ENCODE data around the gene FBXO11.
"Not testable (repeated sequence)": the region's sequence is repeated elsewhere in the genome, so short reads cannot be mapped to it uniquely, and the experiment has no call there.

The FBXO11 gene

DNA sequence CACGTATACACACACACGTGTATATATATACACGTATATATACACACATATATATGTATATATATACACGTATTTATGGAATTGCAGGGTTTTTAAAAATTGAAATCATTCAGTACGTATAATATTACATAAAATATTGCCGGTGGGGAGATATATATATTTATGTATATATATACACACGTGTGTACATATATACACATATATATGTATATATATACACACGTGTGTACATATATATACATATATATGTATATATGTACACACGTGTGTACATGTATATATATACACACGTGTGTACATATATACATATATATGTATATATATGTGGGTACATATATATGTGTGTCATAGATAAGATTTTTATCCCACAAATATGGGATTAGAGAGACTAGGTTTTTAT lies 5.4 kb downstream of the FBXO11 start:
- no peak overlapping the region for H3K27ac ChIP-seq
- H3K4me1 ChIP-seq (ENCODE audit: control insufficient read depth in 1 of 2, insufficient read depth in 1 of 2, low read depth in 1 of 2, low read length in 1 of 2): peaks cover 22 to 29% of the 10 kb centered on the region in 2 experiments
- no peak overlapping the region for H3K4me3 ChIP-seq (ENCODE audit: low read depth in 1 of 2, low read length in 1 of 2)
- no peaks in the 10 kb centered on the region for H3K27me3 ChIP-seq
- TF ChIP-seq, protein P1, sequence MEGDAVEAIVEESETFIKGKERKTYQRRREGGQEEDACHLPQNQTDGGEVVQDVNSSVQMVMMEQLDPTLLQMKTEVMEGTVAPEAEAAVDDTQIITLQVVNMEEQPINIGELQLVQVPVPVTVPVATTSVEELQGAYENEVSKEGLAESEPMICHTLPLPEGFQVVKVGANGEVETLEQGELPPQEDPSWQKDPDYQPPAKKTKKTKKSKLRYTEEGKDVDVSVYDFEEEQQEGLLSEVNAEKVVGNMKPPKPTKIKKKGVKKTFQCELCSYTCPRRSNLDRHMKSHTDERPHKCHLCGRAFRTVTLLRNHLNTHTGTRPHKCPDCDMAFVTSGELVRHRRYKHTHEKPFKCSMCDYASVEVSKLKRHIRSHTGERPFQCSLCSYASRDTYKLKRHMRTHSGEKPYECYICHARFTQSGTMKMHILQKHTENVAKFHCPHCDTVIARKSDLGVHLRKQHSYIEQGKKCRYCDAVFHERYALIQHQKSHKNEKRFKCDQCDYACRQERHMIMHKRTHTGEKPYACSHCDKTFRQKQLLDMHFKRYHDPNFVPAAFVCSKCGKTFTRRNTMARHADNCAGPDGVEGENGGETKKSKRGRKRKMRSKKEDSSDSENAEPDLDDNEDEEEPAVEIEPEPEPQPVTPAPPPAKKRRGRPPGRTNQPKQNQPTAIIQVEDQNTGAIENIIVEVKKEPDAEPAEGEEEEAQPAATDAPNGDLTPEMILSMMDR (IDR thresholded peaks at IDR 0.05): no peak
- H3K36me3 ChIP-seq: peaks cover 4% of the 10 kb centered on the region
- H3K9me3 ChIP-seq: no peaks in the 10 kb centered on the region

DNA sequence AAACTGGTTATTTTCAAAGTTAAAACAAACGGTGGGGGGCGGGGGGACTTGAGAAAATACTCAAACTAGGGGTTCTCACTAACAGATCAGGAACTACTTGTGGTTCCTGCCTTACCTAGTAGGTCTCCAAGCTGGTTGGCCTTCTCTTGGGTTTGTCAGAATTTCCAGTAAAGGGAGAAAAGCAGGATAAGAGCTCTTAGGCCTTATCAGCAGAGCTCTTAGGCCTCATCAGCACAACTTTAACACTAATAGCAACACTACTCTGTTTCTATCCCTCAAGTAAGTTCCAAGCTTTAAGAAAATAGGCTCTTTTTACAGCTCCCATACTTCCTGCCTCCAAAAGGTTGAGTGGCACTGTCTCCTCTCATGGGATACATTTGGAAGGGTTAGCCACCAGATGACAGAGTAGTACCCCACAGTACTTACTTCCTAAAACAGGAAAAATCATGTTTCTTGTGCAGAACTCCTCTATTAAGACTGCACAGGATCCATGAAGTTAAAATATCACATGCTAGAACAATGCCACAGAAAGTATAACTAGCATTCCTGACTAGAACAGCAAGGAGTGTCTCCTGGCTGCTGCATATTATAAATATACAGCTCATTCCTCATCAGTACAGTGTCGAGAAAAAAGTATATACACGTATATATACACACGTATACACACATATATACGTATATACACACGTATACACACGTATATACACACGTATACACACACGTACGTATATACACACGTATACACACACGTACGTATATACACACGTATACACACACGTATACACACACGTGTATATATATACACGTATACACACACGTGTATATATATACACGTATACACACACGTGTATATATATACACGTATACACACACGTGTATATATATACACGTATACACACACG lies 6.1 kb downstream of the FBXO11 start:
- Histone ChIP-seq H3K27ac (peak overlapping the region; percentile 57), H3K4me1 (ENCODE audit: control insufficient read depth in 1 of 2, insufficient read depth in 1 of 2, low read depth in 1 of 2, low read length in 1 of 2) (peaks cover 22 to 33% of the 10 kb centered on the region in 2 experiments), H3K27me3 (no peaks in the 10 kb centered on the region), H3K9me3 (no peaks in the 10 kb centered on the region), H3K4me3 (ENCODE audit: low read depth in 1 of 2, low read length in 1 of 2) (no peak overlapping the region), H3K36me3 (peaks cover 4% of the 10 kb centered on the region)
- TF ChIP-seq, protein P1 (IDR thresholded peaks at IDR 0.05): no peak

DNA sequence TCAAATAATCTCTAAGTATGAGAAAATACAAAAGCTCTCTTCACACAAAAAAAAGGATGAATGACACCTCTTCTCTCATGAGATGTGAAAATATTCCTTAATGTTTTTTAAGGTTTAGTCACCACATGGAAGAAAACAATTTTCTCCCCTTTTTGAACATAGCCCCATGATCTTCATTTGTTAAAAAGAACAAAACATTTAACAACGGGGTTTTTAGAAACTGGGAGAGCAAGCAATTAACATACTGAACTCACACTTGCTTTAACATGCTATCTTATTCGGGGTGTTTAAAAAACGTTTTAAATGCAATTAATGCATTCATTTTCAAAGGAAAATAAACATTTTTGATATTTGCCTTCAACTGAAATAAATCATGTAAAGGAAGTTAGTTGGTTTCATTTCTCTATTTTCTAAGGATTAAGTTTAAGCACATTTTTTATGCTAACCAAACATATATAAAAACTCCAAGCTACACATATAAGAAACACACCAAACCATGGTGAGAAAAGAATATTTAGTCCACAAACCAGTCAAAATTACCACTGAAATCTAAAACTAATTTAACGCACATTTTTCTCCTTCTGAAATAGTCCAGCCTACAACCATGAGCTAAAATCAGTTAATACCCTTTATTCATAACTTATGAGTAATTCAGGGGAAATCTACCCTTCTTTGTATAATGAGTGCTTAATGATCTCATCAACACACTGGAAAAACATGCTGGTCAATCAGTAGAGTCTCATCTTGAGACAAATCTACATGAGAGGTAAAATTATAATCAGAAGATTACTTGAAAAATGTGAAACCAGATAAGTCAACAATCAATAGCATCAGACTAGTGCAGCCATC lies 8.2 kb downstream of the FBXO11 start:
- peaks cover 7 to 17% of the 10 kb centered on the region in 2 experiments for H3K4me1 ChIP-seq (ENCODE audit: control insufficient read depth in 1 of 2, insufficient read depth in 1 of 2, low read depth in 1 of 2, low read length in 1 of 2)
- no peak overlapping the region for H3K4me3 ChIP-seq (ENCODE audit: low read depth in 1 of 2, low read length in 1 of 2)
- no peak overlapping the region for H3K27ac ChIP-seq
- peaks cover 4% of the 10 kb centered on the region for H3K36me3 ChIP-seq
- TF ChIP-seq, protein P1 (IDR thresholded peaks at IDR 0.05): no peak
- H3K9me3 ChIP-seq: no peaks in the 10 kb centered on the region
- H3K27me3 ChIP-seq: no peaks in the 10 kb centered on the region

DNA sequence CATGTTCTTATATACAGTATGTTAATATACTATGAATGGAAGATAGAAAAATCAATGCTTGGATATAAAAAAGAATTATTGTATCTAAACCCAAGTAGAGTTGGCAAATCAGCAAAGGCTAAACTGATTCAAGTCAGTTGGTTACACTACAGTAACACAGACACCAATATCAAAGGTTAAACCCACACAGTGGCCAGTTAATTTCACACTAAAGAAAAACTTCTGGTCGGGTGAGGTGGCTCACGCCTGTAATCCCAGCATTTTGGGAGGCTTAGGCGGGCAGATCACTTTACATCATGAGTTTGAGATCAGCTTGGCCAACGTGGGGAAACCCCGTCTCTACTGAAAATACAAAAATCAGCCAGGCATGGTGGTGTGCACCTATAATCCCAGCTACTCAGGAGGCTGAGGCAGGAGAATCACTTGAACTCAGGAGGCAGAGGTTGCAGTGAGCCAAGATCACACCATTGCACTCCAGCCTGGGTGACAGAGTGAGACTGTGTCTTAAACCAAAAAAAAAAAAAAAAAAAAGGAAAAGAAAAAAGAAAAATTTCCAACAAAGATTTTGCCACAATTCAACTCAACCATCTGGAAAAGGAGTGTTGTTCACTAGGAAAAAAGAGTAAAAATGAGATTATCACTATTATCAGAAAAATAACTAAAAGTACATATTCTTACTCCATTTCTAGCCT lies 9.0 kb downstream of the FBXO11 start:
- H3K4me3 ChIP-seq (ENCODE audit: low read depth in 1 of 2, low read length in 1 of 2); H3K36me3 ChIP-seq; H3K27me3 ChIP-seq; H3K9me3 ChIP-seq; H3K27ac ChIP-seq: not testable (repeated sequence)
- H3K4me1 ChIP-seq (ENCODE audit: control insufficient read depth in 1 of 2, insufficient read depth in 1 of 2, low read depth in 1 of 2, low read length in 1 of 2): peaks cover 0 to 11% of the 10 kb centered on the region in 2 experiments

DNA sequence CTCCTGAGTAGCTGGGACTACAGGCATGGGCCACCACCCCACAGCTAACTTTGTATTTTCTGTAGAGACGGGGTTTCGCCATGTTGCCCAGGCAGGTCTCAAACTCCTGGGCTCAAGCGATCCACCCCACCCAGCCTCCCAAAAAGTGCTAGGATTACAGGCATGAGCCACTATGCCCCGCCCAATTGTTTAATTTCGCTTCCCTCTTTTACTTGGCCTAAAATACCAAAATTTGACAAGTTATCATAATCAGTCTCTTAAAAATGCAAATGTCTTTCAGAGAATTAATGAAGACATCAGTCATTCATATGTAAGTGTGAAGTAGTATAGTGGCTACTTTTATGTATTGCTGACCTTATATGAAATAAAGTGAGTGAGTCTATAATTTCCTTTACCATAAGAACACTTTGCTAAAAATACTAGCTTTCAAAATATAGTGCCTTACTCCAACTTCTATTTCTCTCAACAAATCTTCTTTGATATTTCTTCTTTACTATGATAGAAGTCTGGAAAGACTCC lies 9.8 kb downstream of the FBXO11 start:
- Histone ChIP-seq H3K27me3 (no peaks in the 10 kb centered on the region), H3K36me3 (peaks cover 4% of the 10 kb centered on the region), H3K9me3 (no peaks in the 10 kb centered on the region), H3K27ac (no peak overlapping the region), H3K4me1 (ENCODE audit: control insufficient read depth in 1 of 2, insufficient read depth in 1 of 2, low read depth in 1 of 2, low read length in 1 of 2) (peaks cover 0 to 3% of the 10 kb centered on the region in 2 experiments), H3K4me3 (ENCODE audit: low read depth in 1 of 2, low read length in 1 of 2) (no peak overlapping the region)
- TF ChIP-seq, protein P1 (IDR thresholded peaks at IDR 0.05): no peak

All from neutrophil (primary cell).